ENCODE measurements around the gene CTAG1A.
A peak's percentile ranks its signal among the peaks of the same experiment; 100 is the strongest.

GRCh38 chrX:154546354-154547244 lies 38.3 kb upstream of the CTAG1A start, which contains the start of gene G6PD:
- TF ChIP-seq RNF2 (IDR thresholded peaks at IDR 0.05; ENCODE audit: borderline replicate concordance, low read depth) (0 out of 2 replicates have a peak, but pooled peaks have one; percentile 42), CHD4 (IDR thresholded peaks at IDR 0.05; ENCODE audit: borderline replicate concordance) (no peak), CTCF (IDR thresholded peaks at IDR 0.05) (no peak), MAX (IDR thresholded peaks at IDR 0.05) (peak; percentile 43; the same call in 1 of the 2 replicates), POLR2A (IDR thresholded peaks at IDR 0.05; ENCODE audit: low read length) (peak; percentile 92), SMC3 (IDR thresholded peaks at IDR 0.05) (no peak), RCOR1 (IDR thresholded peaks at IDR 0.05; ENCODE audit: low read depth, low read length) (no peak), REST (IDR thresholded peaks at IDR 0.05) (no peak), BCL3 (IDR thresholded peaks at IDR 0.05) (peak; percentile 97), RAD21 (conservative IDR thresholded peaks at IDR 0.05 in 1 of 2, IDR thresholded peaks at IDR 0.05 in 1 of 2) (no peak), EP300 (IDR thresholded peaks at IDR 0.05) (no peak), SREBF2 (IDR thresholded peaks at IDR 0.05) (no peak), PHF8 (IDR thresholded peaks at IDR 0.05; ENCODE audit: borderline replicate concordance, low read depth) (no peak)
